ENCODE measurements around the gene MEF2A.

The MEF2A gene

DNA sequence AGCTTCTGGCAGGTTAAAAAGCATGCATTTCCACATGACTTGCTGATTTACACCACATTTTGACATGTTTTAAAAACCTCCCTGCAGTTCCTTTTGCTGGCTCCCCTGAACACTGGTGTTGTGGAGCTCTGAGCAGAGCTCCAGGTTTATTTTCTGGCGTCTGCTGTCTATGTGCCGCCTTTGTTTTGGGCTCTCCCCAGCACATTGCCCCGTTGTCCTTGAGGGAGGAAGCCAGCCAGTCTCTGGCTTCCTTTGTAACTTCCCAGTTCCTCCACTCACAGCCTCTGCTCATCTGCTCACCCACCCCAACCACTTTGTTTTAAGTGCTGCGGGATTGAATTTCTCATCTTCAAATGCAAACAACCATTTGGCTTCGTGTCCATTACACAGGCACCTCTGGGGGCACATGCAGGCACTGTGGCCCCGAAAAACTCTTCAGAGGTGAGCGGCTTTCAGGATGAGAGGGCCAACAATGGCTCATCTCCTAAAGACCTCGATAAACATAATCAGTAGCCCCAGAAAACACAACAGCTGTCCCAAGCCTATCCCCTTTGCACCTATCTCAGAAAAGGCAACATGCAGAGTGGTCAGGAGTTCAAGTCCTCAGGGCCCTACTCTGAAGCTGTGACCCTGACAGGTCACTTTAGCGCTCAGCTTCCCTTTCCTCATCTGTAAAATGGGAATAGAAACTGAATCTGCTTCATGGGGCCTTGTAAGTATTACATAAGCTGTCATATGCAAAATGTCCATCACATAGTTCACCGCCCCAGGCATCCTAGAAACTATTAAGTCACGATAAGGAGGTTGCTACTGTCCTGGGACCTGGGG is 1.3 kb upstream of the MEF2A start:
- no peak for DNase-seq (ENCODE audit: low read depth)

- no peak for DNase-seq (ENCODE audit: low read depth)
Measured at GRCh38 chr15:99565049-99565298, 810 bp upstream of the MEF2A start.

GRCh38 chr15:99566157-99566897 is 543 bp downstream of the MEF2A start:
- no peak for DNase-seq (ENCODE audit: low read depth)

DNA sequence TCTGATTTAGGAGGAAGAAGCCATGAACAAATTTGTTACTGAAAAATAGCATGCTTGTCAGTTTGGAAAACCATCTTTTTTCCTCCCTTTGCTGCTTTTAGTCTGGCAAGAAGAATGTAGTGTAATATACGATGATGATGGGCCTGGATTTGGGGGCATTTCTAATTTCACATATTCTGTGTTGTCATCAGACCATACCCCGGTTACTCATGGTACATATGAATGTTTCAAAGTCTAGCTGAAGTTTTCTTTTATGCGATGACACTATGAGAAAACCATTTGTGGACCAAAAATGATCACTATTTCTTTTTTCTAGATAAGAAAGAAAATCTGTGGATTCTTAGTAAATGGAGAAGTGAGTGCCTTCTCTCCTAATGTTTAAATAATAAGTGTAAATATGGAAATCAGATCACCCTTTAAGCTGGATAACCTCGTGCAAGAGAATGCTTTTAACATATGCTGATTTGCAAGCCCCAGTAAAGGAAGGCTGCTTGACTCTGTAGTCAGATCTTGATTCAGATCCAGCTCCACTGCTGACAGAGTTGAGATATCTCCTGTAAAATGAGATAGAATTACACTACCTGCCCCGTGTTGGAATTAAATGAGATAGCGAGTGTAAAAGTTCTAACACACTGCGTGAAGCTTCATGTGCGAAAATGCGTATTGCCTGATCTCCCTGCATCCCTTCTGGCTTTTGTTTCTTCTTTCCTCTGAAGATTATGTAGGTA is 3.0 kb downstream of the MEF2A start:
- DNase-seq (ENCODE audit: low read depth): no peak

GRCh38 chr15:99571299-99571698 is 5.5 kb downstream of the MEF2A start:
- no peak for DNase-seq (ENCODE audit: low read depth)

- DNase-seq (ENCODE audit: low read depth): no peak
Measured at GRCh38 chr15:99574048-99574447, 8.3 kb downstream of the MEF2A start.

DNA sequence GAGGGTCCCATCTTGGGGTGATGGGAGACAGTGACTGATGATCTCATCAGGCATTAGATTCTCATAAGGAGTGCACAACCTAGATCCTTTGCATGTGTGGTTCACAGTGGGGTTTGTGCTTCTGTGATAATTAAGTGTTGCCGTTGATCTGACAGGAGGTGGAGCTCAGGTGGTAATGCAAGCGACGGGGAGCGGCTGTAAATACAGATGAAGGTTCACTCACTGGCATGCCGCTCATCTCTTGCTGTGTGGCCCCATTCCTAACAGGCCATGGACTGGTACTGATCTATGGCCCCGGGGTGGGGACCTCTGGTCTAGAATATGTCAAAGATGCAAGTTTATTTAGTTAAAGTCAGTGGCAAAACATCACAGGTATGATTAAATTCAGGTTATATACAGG is 8.7 kb downstream of the MEF2A start:
- no peak for DNase-seq (ENCODE audit: low read depth)

GRCh38 chr15:99578809-99579208 is 13.0 kb downstream of the MEF2A start:
- no peak for DNase-seq (ENCODE audit: low read depth)

GRCh38 chr15:99580076-99580475 is 14.3 kb downstream of the MEF2A start:
- no peak for DNase-seq (ENCODE audit: low read depth)

DNA sequence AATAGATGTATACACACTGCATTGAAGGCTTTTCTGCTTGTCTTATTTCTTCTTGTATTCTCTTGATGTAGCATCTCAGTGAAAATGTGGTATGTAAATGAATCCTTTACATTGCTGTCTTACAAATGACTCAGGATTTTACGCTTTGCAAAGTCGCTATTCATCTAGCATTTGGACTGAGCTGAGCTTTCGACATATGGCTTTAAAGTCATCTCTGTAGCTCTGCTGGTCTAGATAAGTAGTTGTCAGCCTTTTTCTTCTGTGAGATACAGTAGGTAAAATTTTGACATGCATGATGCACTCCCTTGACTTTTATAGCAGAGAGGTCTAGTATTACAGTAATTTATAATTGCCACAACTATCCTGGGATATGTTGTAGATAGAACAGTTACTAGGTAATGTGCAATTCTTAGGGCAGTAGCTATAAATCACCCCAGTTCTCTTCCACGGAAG is 16.8 kb downstream of the MEF2A start:
- no peak for DNase-seq (ENCODE audit: low read depth)

DNA sequence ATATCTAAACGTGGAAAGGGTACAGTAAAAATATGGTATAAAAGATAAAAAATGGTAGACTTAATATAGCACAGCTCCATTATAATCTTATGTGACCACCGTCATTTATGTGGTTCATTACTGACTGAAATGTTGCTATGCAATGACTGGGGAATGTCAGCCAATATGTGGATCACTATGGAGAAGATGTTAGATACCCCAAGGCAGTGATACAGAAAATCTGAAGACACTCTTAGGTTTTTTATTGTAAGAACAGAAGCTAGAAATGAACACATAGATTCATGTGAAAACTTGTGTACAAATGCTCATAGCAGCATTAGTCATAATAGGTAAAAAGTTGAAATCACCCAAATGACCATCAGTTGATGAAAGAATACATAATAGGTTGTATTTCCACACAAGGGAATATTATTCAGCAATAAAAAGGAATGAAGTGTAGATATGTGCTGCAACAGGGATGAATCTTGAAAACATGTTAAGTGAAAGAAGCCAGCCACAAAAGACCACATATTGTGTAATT is 18.4 kb downstream of the MEF2A start:
- no peak for DNase-seq (ENCODE audit: low read depth)

GRCh38 chr15:99586121-99586520 is 20.3 kb downstream of the MEF2A start:
- DNase-seq (ENCODE audit: low read depth): no peak

DNA sequence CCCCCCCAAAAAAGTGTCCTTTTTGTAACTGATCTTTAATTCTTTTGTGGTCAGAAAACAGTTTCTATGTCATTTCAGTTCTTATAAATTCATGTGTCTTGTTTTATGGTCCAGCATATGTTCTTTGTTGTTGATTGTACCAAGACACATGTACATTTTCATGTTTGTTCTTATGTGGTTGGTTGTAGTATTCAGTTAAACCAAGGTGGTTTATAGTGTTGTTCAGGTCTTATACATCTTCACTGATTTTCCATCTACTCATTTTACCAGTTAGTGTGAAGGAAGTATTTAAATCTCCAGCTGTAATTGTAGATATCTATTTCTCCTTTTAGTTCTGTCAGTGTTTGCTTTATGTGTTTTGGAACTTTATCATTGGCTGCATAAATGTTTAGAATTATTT is 24.0 kb downstream of the MEF2A start:
- no peak for DNase-seq (ENCODE audit: low read depth)

DNA sequence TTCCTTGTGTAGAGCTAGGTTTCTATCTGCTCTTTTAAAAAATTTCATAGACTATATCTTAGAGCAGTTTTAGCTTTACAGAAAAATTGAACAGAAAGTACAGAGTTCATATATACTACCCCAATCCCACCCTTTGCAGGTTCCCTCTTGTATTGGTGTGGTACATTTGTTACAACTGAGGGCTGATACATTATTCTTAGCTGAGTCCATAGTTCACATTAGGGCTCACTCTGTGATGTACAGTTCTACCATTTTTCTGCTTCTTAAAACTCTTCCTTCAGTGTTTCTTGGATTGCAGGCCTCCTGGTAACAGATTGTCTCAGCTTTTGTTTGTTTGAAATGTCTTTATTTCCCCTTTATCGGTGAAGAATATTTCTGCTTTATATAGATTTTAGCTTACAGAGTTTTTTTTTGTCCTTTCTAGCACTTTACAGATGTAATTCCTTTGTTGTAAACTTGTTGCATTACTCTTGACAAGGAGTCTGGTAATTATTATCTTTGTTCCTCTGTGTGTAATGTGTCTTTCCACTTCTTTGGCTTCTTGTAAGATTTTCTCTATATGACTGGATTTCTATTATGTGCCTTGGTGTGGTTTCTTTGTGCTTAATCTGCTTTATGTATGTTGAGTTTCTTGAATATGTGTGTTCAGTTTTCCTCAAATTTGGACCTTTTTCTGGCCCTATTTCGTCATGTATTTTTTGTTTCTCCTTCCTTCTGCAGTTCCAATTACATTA is 25.3 kb downstream of the MEF2A start:
- DNase-seq (ENCODE audit: low read depth): no peak

GRCh38 chr15:99592145-99592791 is 26.5 kb downstream of the MEF2A start:
- no peak for DNase-seq (ENCODE audit: low read depth)

GRCh38 chr15:99593070-99593469 is 27.3 kb downstream of the MEF2A start:
- DNase-seq (ENCODE audit: low read depth): no peak

DNA sequence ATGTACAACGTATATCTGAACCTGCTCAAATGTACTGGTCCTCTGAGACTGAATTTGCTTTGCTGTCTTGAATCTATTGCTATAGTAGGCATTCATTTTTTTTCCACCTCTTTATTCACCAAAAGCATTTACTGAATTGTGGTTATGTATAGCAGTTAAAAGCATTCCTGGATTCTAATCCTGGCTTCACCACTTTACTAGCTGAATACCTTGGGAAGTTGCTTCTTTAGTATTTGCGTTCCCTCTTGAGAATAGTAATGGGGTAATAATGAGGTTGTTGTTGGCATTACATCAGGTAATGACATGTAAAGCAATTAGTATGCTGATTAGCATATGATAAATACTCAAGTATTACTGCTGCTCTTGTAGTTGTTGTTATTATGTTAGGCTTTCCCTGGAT is 29.1 kb downstream of the MEF2A start:
- DNase-seq (ENCODE audit: low read depth): no peak

DNA sequence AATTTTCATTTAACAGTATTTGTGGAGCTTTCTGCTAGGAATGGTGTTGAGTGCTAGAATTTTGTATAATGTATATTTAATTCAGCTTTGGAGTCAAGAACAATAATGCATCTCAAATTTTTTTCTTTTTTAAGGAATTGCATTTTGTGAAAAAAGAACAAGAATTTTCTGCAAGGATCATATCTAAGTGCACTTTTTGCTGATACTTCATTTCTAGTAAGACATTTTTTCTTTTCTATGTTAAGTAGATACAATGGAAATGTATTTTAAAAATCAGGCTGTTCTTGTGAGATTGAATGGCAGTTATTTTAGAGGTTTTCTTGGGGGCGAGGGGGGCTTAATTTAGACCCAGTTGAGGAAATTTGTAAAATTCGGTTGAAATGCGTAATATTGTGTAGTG is 32.5 kb downstream of the MEF2A start:
- no peak for DNase-seq (ENCODE audit: low read depth)

DNA sequence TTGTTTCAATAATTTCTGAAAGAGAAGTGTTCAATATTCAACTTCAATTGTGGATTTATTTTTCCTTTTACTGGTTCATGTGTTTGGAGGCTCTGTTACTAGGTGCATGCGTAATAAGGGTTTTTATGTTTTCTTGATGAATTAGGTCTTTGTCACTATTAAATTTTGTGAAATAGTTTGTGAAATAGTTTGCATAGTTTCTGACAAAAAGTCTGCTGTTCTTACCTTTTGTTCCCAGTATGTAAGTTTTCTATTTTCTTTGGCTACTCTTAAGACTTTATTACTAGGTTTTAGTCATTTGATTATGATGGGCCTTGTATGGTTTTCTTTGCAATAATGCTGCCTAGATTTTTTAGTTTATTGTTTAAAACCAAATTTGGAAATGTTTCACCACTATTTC is 38.0 kb downstream of the MEF2A start:
- no peak for DNase-seq (ENCODE audit: low read depth)

DNA sequence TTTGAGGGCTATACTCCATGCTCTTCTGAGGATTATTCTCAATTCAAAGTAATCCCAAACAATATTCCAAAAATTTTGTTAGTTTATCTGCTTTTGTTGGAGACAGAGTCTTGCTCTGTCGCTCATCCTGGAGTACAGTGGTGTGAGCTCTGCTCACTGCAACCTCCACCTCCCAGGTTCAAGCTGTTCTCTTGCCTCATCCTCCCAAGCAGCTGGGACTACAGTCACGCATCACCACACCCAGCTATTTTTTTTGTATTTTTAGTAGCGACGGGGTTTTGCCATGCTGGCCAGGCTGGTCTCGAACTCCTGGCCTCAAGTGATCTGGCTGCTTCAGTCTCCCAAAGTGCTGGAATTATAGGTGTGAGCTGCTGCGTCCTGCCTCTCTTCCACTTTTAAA is 39.1 kb downstream of the MEF2A start:
- DNase-seq (ENCODE audit: low read depth): no peak

- DNase-seq (ENCODE audit: low read depth): no peak
Measured at GRCh38 chr15:99605490-99605931, 39.7 kb downstream of the MEF2A start.

All from T follicular helper cell (primary cell).